GM12801 (cell line): ENCODE results near the gene TPMT.

Source experiments
- CTCF ChIP-seq: IDR thresholded peaks from one replicate; pipeline ENCODE4 v1.5.1; 2011; ENCODE audit warnings: control low read depth; ENCODE audit not compliant: insufficient read length; ENCODE audit errors: extremely low read depth

Gene TPMT

GRCh38 chr6:18168264-18168663 lies 13.4 kb upstream of the TPMT start:
- no peak for TF ChIP-seq CTCF

- TF ChIP-seq CTCF, result no peak
Measured at GRCh38 chr6:18166312-18167036, 11.6 kb upstream of the TPMT start.

- no peak for TF ChIP-seq CTCF
Measured at GRCh38 chr6:18165751-18166150, 10.9 kb upstream of the TPMT start.

GRCh38 chr6:18162401-18162800 lies 7.5 kb upstream of the TPMT start:
- no peak for TF ChIP-seq CTCF

GRCh38 chr6:18161431-18161830 lies 6.6 kb upstream of the TPMT start:
- no peak for TF ChIP-seq CTCF

- TF ChIP-seq CTCF, result no peak
Measured at GRCh38 chr6:18160911-18161310, 6.0 kb upstream of the TPMT start.

GRCh38 chr6:18155864-18156421 lies 1.1 kb upstream of the TPMT start:
- TF ChIP-seq CTCF, result no peak
